GM18858 (cell line): ENCODE measurements around the gene NTRK1.
"Not testable (repeated sequence)": the region's sequence is repeated elsewhere in the genome, so short reads cannot be mapped to it uniquely, and the experiment has no call there.

Source experiments
- ATAC-seq: cut with Tn5 transposase; IDR thresholded peaks from one replicate; pipeline ENCODE4 v1.9.1; 2021; ENCODE audit not compliant: unreplicated experiment

The NTRK1 gene

DNA sequence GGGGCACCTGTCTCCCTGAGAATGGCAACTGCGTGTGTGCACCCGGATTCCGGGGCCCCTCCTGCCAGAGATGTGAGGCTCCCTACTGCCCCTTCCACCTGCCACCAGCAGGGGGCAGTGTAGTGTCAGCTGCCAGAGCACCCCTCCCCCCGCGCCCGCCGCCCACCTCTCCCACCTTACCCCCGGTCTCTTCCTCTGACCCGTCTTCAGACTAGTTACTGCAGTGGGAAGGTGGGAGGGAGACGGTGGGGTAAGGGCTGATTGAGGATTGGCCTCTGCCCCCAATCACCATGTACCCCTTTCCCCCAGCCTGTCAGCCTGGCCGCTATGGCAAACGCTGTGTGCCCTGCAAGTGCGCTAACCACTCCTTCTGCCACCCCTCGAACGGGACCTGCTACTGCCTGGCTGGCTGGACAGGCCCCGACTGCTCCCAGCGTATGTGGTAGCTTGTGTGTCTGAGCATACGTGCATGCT is 49.7 kb downstream of the NTRK1 start:
- no peak for ATAC-seq

GRCh38 chr1:156911577-156912298 is 51.1 kb downstream of the NTRK1 start:
- no peak for ATAC-seq

GRCh38 chr1:156912310-156912709 is 51.6 kb downstream of the NTRK1 start:
- ATAC-seq, result no peak

GRCh38 chr1:156912861-156913808 is 52.5 kb downstream of the NTRK1 start:
- ATAC-seq, result no peak

- ATAC-seq, result no peak
Measured at GRCh38 chr1:156913809-156914387, 53.2 kb downstream of the NTRK1 start.

- ATAC-seq, result no peak
Measured at GRCh38 chr1:156914440-156914856, 53.8 kb downstream of the NTRK1 start.

GRCh38 chr1:156920233-156921052 is 59.8 kb downstream of the NTRK1 start, which contains the start of gene LRRC71:
LRRC71 (plus strand) TSS chr1:156920632; CDS start chr1:156920804, 172 bp downstream.
- ATAC-seq, result no peak

DNA sequence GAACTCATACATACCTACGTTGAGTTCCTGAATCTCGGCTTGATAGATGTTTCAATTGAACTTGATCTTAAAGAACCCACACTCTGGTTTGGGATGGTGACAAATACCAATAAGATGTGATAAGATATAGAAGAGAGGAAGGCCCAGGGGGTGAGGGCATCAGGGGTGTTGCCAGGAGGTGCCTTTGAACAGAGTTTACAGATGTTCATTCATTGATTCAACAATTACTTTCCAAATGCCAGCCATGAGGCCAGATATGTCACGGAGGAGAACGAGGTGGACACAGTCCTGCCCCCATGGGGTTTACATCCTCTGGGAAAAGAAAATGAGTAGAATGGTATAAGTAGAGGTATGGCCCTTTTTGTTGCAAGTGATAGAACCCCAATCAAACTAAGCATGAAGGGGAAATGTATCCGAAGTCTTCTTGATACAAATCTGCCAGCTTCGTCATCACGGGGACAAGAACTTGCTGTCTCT is 60.4 kb downstream of the NTRK1 start:
- ATAC-seq, result no peak

- no peak for ATAC-seq
Measured at GRCh38 chr1:156922986-156923669, 62.5 kb downstream of the NTRK1 start.

- no peak for ATAC-seq
Measured at GRCh38 chr1:156923670-156924477, 63.2 kb downstream of the NTRK1 start.

DNA sequence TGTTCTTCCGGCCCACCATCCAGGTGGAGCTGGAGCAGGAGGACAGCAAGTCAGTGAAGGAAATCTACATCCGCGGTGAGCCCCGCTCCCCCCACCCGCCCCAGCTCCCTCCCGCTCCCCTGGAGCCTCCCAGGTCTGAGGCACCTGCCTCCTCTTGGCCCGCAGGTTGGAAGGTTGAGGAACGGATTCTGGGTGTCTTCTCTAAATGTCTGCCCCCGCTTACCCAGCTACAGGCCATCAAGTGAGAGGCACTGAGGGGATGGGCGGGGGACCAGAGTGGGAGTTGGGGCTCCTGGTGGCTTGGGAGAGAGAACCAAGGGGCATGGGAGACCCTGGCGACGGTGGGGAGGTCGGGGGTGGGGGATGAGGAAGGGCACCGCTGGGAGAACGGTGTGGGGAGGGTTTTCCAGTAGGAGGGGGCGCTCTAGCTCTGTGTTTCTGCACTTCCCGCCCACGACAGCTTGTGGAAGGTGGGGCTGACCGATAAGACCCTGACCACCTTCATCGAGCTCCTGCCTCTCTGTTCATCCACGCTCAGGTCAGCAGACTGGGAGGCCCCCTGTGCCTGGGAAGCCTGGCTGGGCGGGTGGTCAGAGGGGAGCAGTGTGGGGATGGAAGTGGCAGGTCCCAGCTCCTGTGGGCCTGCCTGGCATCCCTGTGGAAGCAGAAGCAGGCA is 64.0 kb downstream of the NTRK1 start:
- no peak for ATAC-seq

DNA sequence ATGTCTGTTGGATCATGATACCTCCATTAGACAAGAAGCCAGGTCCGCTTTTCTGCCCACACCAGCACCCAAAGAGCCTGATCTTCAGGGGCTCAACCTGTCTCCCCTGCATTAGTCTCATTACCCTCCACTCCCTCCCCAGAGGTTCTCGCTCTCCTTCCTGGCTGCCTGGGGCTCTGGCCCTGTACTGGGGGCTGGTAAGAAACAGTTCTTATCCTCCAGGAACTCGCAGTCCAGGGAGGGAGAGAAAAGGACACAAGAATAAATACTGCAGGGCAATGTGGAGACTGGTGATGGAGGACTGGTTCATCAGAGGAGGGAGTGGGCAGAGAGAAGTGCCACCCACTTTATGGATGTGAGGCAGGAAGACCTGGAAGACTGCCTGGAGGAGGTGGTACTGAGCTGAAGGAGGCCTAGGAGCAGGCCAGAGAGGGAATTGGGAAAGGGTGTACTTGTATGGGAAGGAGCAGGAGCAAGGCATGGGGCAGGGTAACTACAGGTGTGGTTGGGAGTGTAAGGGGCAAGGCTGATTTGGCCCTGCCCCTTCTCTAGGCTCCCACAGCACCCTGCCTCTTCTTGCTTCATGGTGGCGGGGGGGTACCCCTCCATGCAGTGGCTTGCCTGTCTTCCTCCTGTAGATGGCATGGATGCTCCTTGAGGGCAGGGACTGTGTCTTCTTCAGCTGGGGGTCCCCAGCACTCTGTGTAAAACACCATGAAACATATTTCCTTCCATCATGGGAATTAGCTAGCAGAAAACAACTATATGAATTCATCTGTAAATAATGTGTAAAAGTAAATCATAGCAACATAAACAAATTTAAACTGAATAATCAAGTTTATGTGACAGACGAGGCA is 64.7 kb downstream of the NTRK1 start:
- ATAC-seq, result no peak

- ATAC-seq, result no peak
Measured at GRCh38 chr1:156926175-156926574, 65.5 kb downstream of the NTRK1 start.

DNA sequence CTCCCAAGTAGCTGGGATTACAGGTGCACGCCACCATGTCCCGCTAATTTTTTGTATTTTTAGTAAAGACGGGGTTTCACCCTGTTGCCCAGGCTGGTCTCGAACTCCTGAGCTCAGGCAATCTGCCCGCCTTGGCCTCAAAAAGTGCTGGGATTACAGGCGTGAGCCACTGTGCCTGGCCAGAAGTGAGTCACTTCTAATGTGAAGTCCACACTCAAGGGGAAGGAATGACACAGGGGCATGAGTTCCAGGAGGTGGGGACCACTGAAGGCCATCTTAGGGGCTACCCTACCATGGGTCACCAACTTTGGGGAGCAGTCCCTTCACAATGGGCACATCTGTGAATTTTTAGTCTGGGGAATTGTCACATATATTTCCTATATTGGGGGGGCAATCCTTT is 66.0 kb downstream of the NTRK1 start:
- ATAC-seq, result not testable (repeated sequence)

- ATAC-seq, result no peak
Measured at GRCh38 chr1:156927215-156928042, 66.8 kb downstream of the NTRK1 start.

DNA sequence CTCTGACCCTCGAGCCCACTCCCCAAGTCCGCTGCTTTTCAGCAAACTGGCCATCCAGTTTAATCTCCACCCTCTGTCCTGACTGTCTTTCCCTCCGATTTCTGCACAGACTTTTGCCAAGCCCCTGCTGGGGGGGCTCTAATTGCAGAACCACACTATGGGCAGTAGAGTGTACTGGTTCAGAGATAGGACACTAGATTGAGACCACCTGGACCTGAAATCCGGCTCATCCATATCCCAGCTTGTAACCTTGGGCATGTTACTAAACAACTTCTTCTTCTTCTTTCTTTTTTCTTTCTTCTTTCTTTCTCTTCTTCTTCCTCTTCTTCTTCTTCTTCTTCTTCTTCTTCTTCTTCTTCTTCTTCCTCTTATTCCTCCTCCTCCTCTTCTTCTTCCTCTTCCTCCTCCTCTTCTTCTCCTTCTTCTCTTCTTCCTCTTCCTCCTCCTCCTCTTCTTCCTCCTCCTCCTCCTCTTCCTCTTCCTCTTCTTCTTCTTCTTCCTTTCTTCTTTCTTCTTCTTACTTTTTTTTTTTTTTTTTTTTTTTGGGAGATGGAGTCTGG is 67.5 kb downstream of the NTRK1 start:
- no peak for ATAC-seq
